NCI-H2171 (cell line): ENCODE measurements around the gene ACADVL.

Source experiments
- DNase-seq: peaks from one replicate; lab custom pipeline; 2025; lab: John Stamatoyannopoulos, UW

ACADVL gene

DNA sequence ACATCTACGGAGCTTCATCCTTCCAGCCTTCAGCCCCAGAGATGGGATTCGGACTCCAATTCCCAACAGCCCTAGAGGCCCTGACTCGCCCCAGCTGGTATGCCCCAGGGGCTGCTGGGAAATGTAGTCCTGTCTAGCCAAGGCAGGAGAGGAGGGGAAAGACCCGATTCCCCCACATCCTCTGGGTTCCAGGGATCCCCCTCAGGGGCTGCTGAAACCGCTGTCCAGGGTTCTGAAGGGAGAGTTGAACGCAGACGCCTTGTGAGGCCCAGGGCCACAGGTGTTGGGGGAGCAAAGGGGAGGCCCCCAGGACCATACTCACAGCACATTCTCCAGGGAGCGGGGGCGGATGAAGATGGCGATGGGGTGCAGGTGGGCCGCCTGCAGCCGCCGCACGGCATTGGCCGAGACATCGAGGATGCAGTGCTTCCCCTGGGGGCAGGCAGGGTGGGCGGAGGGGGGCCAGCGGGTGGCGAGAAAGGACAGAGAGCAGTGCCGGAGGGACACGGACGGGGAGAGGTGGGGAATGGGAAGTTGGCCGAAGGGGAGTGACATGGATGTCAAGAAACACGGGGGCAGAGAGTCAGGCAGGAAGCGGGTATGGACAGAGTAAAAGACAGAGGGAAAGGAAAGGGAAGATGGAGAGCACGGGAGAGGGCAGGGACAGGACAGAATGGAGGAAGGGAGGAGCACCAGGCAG, 28.0 kb upstream of the ACADVL start:
- peak; percentile 74 for DNase-seq

- peak; percentile 88 for DNase-seq
Measured at GRCh38 chr17:7192271-7192937, 27.3 kb upstream of the ACADVL start.

DNA sequence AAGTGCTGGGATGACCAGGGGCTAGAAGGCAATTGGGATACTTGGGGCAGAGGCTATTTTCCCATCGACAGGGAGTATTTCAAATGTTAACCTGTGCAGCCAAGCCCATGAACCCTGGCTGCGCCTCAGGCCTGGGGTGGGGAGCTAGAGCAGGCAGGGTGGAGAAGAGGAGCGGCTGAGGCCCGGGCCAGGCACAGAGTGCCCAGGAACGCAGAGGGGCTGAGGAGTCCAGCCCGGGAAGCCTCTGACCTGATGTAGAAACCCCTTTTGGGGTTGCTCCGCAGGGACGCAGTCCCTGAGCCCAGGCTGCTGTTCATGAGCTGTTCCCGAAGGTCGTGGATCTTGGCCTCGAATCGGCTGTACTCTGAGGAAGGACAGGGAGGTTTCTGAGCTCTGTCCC, 23.8 kb upstream of the ACADVL start:
- DNase-seq, result no peak

- DNase-seq, result no peak
Measured at GRCh38 chr17:7196651-7197401, 22.9 kb upstream of the ACADVL start.

DNA sequence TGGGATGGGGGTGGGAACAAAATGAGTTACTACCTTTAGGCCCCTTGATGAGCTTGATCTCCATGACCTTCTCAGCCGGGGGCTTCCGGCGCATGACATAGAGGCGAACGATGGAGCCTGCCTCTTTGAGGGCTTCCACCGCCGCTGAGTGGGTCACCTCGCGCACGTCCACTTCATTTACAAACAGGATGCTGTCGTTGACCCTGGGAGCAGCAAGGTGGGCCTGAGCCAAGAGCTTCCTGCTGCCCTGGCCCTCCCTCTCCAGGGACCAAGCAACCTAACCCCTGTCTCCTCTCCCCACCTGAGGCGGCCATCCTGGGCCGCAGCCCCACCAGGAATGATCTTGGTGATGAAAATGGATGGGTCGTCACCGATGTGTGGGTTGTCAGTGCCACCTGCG, 16.3 kb upstream of the ACADVL start:
- no peak for DNase-seq

DNA sequence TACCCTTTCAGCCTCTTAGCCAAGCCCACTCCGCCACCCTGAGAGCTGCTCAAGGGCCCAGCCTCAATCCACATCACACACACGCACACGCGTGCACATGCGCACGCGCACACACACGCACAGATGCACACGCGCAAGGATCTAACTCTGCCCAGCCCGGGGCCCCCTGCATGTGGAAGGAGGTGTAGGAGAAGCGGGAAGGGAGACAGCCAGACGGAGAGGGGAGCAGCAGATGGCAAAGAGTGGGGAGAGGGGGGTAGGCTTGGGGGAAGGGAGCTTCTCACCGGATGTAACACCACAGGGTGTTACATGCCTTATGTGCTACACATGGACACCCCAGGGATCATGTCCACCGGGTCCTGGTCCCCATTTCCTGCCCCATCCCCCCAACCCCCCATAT, 15.4 kb upstream of the ACADVL start:
- DNase-seq, result peak; percentile 94

GRCh38 chr17:7204828-7205461, 14.8 kb upstream of the ACADVL start:
- peak; percentile 99 for DNase-seq

- DNase-seq, result no peak
Measured at GRCh38 chr17:7205561-7205960, 14.2 kb upstream of the ACADVL start.

GRCh38 chr17:7207120-7208001, 12.4 kb upstream of the ACADVL start:
- DNase-seq, result no peak

DNA sequence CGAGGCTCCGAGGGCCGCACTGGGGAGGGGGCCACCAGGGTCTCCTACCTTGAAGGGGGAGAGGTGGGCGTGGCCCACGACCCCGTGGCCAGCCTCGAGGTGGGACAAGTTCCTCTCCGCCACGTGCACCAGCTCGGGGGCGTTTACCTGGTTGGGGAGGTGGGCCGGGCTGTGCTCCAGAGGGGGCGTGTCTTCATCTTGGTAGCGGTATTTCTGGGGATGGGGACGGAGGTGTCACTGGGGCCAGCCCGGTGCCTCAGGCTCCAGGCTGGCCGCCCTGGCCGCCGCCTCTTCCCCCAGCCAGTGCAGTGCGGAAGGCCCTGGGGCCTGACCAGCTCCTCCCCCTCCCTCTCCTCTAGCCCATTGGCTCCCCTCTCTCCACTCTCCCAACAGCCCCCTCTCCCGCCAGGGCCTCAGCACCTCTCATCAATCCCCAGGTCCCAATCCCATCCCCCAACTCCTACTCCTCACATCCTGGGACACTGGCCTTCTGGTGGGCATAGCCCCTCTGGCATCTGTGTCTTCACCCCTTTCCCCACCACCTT, 11.6 kb upstream of the ACADVL start:
- no peak for DNase-seq

DNA sequence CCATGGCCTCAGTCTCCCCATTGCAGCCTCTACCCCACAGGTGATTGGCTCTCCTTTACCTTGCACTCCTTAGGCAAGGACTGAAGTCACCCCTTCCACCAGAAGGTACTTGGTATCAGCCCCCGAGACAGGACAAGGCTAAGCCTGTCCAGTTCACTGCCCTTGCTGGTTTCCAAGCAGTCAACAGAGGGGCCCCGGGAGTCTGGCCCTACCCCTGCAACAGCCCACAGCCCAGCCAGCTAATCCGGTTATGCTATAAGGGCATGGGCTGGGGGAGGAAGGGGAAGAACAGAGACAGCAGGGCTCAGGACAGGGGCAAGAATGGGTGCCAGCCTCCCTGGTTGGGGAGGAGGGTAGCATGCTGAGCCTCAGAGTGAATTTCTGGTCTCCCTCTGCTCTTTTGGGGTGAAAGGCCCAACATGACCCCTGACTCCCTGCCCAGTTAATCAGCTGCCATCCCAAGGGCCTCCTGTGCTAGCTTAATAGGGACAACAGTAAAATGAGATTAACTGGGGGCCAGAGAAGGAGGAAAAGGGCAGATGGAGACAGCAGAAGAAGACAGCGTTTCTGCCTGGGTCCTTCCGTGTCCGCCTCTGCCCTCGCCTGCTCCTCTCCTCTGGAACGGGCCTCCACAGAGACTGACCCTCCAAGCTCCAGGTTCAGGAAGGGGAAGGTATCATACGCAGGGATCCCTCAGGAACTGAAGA, 10.8 kb upstream of the ACADVL start:
- no peak for DNase-seq

DNA sequence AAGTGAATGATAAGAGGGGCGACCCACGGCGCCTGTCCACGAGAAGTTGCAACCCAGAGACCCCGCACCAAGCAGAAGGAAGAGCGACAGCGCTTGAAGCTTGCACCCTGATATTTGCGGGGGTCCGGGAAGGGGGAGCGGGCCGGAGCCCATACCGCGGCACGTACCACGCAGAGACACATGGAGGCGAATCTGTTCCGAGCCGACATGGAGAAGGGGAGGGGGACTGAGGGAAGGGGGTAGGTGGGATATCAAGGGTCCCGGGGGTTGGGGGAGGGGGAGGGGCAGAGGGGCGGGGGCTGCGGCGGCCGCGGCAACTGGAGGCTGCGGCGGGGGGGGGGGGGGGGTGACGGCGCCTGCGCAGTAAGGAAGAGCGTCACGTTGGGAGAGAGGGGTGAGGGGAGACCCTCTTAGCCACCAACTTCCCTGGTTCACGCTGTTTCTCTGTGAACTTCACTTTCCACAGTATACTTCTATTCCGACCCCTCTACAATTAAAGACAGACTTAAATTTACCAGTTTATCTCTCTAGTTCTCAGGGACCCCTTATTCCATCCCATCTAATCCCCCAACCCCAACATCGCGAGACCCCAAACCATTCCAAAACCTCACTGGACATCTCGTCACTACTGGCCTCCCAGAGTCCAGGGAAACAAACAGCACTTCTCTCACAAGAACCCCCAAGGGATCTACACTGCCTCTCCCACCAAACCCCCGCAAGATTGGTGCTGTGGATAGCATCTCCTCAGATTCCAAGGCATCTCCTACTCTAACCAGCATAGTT, 8.1 kb upstream of the ACADVL start:
- DNase-seq, result no peak

DNA sequence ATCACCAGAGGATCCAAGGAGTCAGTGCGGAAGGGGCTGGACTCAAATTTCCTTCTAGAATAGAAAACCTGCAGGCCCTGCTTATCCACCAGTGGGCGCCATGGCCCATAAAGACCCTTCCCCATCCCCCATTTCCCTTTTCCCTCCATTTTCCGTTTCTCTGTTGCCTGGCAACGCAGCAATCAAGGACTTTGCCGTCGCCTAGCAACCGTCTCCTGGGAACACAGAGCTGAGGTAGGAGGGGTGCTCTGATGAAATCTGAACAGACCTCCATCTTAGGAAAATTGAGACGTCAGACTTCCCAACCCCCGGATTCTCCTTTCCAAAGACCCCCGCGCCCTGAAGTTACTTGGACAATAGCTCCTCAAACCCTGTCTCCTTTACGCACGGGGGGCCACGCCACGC, 5.8 kb upstream of the ACADVL start:
- peak; percentile 99 for DNase-seq

DNA sequence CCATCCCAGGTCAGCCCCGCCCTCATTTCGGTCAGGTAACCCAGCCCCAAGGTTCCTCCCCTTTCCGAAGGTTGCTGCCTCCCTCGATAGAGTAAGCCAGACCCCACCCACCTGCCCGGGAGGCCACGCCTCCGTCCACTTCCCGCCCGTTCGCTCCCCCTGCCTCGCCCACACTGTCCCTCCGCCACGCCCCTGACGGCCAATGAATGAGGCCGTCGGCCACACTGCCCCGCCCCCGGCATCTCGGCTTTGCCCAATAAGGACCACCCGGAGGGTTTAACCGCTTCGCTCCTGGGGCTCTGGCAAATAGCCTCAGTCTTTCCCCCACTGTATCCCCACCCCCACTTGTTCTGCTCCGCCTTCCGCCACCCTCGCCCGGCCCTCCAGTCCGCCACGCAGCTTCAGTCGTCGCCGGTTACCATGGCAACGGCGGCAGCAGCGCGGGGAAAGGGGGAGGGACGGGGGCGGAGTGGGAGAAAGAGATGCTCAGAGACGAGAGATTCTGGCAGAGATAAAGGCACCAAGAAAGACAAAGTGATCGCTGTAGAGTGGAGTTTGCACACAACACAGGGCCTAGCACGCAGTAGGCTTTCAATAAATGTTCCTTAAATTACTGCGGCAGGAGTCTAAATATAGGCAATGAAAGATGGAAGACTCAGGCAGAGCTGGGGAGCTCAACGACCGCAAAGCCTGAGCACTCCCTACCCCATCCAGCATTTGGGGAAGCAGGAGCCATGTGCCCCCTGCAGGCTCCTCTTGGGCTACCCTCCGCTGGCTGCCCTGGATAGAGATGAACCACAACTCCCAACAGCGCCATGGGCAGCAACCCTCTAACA, 5.2 kb upstream of the ACADVL start:
- peak; percentile 99 for DNase-seq

DNA sequence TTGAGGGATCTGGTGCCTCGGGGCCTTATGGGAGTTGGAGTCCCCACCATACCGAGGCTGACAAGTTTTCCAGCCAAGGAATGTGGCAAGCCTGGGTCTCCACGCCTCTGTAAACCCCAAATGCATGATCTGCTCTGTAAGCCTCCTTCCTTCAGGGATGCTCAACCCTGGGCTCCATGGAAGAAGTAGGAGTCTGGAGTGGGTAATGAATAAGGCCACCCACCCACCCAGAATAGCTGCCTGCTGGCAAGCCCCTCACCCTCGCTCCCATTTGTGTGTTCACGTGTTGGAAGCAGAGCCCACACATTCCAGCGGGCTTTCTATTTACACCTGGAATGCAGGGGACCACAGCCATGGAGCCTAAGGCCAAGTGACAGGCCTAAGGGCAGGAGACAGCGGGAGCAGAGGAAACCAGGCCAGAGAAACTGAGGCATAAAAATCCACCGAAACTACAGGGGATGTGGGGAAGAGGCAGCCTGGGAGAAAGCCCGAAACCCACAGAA, 4.6 kb upstream of the ACADVL start:
- DNase-seq, result no peak

GRCh38 chr17:7215652-7216180, 4.0 kb upstream of the ACADVL start:
- DNase-seq, result no peak

GRCh38 chr17:7216242-7217112, 3.3 kb upstream of the ACADVL start:
- no peak for DNase-seq
